Measurements from ENCODE around the gene NOTCH2. TPM values are rescaled to one million over a fixed set of nuclear protein-coding genes. Genes with fewer than 3 reads are reported as not detected.

NOTCH2 gene
- total RNA-seq, 1 donor from 2014 or later = 259 TPM

DNA sequence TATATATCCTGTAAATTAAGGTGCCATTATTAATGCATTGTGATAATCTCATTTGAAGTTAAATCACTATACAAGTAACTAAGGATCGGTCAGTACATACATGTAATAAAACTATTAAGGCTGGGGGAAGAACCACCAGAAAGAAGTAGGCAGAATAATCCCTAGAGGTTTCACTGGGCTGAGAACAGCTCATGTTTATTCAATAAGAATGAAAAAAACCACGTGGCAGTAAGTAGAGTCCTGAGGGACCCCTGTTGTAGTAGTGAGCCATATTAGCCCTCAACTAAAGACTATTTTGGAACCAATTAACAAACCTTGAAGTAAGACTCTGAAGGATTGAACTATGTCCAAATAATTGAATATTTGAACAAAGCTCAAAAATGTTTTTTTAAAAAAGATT is 126.2 kb downstream of the NOTCH2 start:
- H3K4me1 Mint-ChIP-seq = peaks cover 8% of the 10 kb centered on the region
- TF ChIP-seq CTCF (IDR thresholded peaks at IDR 0.05) = no peak
- ChIA-PET POLR2A (no interaction called here), CTCF (interaction anchor here (1.4 kb wide), 1 partner anchor 24 kb away, joined by 3 read pairs; no protein-coding TSS in a partner anchor)
- H3K27me3 Mint-ChIP-seq = no peaks in the 10 kb centered on the region
- no peaks in the 10 kb centered on the region for H3K9me3 Mint-ChIP-seq
- intact Hi-C loops (cut with micrococcal nuclease) = no loop called here
- DNase-seq (no peak), ATAC-seq (ENCODE audit: low read depth) (peak; percentile 62)
- H3K4me3 Mint-ChIP-seq = no peak overlapping the region
- peaks cover 79% of the 10 kb centered on the region for H3K36me3 Mint-ChIP-seq (ENCODE audit: low read depth)
- no peak overlapping the region for H3K27ac Mint-ChIP-seq

DNA sequence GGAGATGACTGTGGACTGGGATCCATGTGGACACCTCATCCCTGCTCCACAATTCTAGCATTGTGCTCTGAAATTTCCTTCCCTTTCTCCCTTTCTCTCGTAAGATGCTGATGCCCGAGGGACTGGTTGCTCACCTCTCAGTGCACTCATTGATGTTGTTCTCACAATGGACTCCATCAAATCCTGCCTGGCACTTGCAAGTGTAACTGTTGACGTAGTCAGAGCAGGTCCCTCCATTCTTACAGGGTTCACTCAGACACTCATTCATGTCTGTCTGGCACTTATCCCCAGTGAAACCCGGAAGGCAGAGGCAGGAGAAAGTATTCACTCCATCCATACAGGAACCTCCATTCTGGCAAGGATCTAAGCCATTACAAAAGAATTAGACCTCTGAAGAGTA is 128.1 kb downstream of the NOTCH2 start:
- no peak for TF ChIP-seq CTCF (IDR thresholded peaks at IDR 0.05)
- peaks cover 77% of the 10 kb centered on the region for H3K36me3 Mint-ChIP-seq (ENCODE audit: low read depth)
- ChIA-PET CTCF (no interaction called here), POLR2A (no interaction called here)
- no peaks in the 10 kb centered on the region for H3K9me3 Mint-ChIP-seq
- intact Hi-C loops (cut with micrococcal nuclease) = no loop called here
- ATAC-seq (ENCODE audit: low read depth) = no peak
- no peaks in the 10 kb centered on the region for H3K27me3 Mint-ChIP-seq
- no peak for DNase-seq
- peaks cover 8% of the 10 kb centered on the region for H3K4me1 Mint-ChIP-seq
- no peak overlapping the region for H3K27ac Mint-ChIP-seq
- no peak overlapping the region for H3K4me3 Mint-ChIP-seq

- ChIA-PET CTCF (interaction anchor here (1.1 kb wide), 1 partner anchor 8 kb away, joined by 3 read pairs; no protein-coding TSS in a partner anchor), POLR2A (interaction anchor here (0.6 kb wide), 1 partner anchor 20 kb away, joined by 4 read pairs; no protein-coding TSS in a partner anchor)
- no peaks in the 10 kb centered on the region for H3K27me3 Mint-ChIP-seq
- H3K9me3 Mint-ChIP-seq = no peaks in the 10 kb centered on the region
- no peak for DNase-seq
- H3K27ac Mint-ChIP-seq = no peak overlapping the region
- H3K36me3 Mint-ChIP-seq (ENCODE audit: low read depth) = peaks cover 77% of the 10 kb centered on the region
- intact Hi-C loops (cut with micrococcal nuclease) = no loop called here
- peaks cover 6% of the 10 kb centered on the region for H3K4me1 Mint-ChIP-seq
- no peak overlapping the region for H3K4me3 Mint-ChIP-seq
- no peak for TF ChIP-seq CTCF (IDR thresholded peaks at IDR 0.05)
- no peak for ATAC-seq (ENCODE audit: low read depth)
These were observed 128.8 kb downstream of the NOTCH2 start for GRCh38 chr1:119940697-119941096.

DNA sequence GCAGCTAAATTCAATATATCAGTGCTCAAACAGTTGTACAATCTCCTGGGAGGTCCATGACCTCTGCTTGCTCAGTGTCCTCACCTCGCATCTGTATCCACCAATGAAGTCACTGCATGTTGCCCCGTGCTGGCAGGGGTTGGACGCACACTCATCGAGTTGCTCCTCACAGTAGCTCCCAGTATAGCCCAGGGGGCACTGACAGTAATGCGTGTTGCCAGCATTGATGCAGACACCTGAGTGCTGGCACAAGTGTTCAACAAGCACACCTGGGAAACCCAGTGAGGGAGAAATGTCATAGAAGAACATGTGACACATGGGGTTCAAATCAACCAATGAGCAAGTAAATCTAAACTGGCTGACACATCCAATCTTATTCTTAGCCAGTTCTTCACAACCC is 132.3 kb downstream of the NOTCH2 start:
- TF ChIP-seq CTCF (IDR thresholded peaks at IDR 0.05) = no peak
- no peak for DNase-seq
- ChIA-PET POLR2A (no interaction called here), CTCF (interaction anchor here (1.7 kb wide), 1 partner anchor 11 kb away, joined by 5 read pairs; no protein-coding TSS in a partner anchor)
- H3K36me3 Mint-ChIP-seq (ENCODE audit: low read depth) = peaks cover 88% of the 10 kb centered on the region
- H3K27ac Mint-ChIP-seq = no peak overlapping the region
- no peaks in the 10 kb centered on the region for H3K27me3 Mint-ChIP-seq
- ATAC-seq (ENCODE audit: low read depth) = no peak
- intact Hi-C loops (cut with micrococcal nuclease) = loop anchor here (5.0 kb wide), 1 partner anchor 35 kb away; no protein-coding TSS in a partner anchor
- H3K4me3 Mint-ChIP-seq = no peak overlapping the region
- no peaks in the 10 kb centered on the region for H3K4me1 Mint-ChIP-seq
- H3K9me3 Mint-ChIP-seq = peaks cover 14% of the 10 kb centered on the region

GRCh38 chr1:119935915-119936314 is 133.5 kb downstream of the NOTCH2 start:
- intact Hi-C loops (cut with micrococcal nuclease) = loop anchor here (2.0 to 5.0 kb wide), 2 partner anchors 15 to 36 kb away; no protein-coding TSS in a partner anchor
- Mint-ChIP-seq H3K36me3 (ENCODE audit: low read depth) (peaks cover 85% of the 10 kb centered on the region), H3K27me3 (no peaks in the 10 kb centered on the region), H3K9me3 (peaks cover 14% of the 10 kb centered on the region), H3K27ac (no peak overlapping the region), H3K4me1 (no peaks in the 10 kb centered on the region), H3K4me3 (no peak overlapping the region)
- ChIA-PET POLR2A (no interaction called here), CTCF (interaction anchor here (1.7 kb wide), 2 partner anchors 13 to 14 kb away, joined by 4 to 5 read pairs; no protein-coding TSS in a partner anchor)
- DNase-seq (no peak), ATAC-seq (ENCODE audit: low read depth) (no peak)
- TF ChIP-seq CTCF (IDR thresholded peaks at IDR 0.05) = no peak

Measured in activated B cell treated with CpG ODN at 0.5 μM for 24 hours (primary cell).